ENCODE measurements around the gene NMNAT2.

GRCh38 chr1:183394435-183394834 lies 23.7 kb downstream of the NMNAT2 start:
- TF ChIP-seq EZH2phosphoT487 (IDR thresholded peaks at IDR 0.05; ENCODE audit: insufficient read depth, low read depth) (no peak), EZH2 (IDR thresholded peaks at IDR 0.05; ENCODE audit: insufficient read depth, poor library complexity, severe bottlenecking) (no peak)

Measured in GM23248 (cell line).